HG03442 (cell line): ENCODE data around the gene FTMT.
"Not testable (repeated sequence)": the region's sequence is repeated elsewhere in the genome, so short reads cannot be mapped to it uniquely, and the experiment has no call there.

Source experiments
- ATAC-seq: cut with Tn5 transposase; IDR thresholded peaks from one replicate; pipeline ENCODE4 v1.9.1; 2021; ENCODE audit warnings: mild to moderate bottlenecking, moderate library complexity; ENCODE audit not compliant: unreplicated experiment

The FTMT gene

GRCh38 chr5:121851643-121852574 is at the start of gene FTMT:
Gene FTMT, plus strand, starts transcription at chr5:121851882. Its CDS starts 82 bp downstream, at chr5:121851964.
- no peak for ATAC-seq

GRCh38 chr5:121805251-121805650 is 46.4 kb upstream of the FTMT start:
- ATAC-seq = not testable (repeated sequence)

GRCh38 chr5:121805911-121806310 is 45.8 kb upstream of the FTMT start:
- no peak for ATAC-seq

- ATAC-seq = no peak
Measured at GRCh38 chr5:121816164-121816563, 35.5 kb upstream of the FTMT start.

- ATAC-seq = no peak
Measured at GRCh38 chr5:121819682-121820261, 31.9 kb upstream of the FTMT start.

- ATAC-seq = no peak
Measured at GRCh38 chr5:121833617-121834016, 18.1 kb upstream of the FTMT start.

- ATAC-seq = no peak
Measured at GRCh38 chr5:121834021-121834420, 17.7 kb upstream of the FTMT start.

GRCh38 chr5:121841892-121842291 is 9.8 kb upstream of the FTMT start:
- ATAC-seq = no peak

GRCh38 chr5:121850272-121850671 is 1.4 kb upstream of the FTMT start:
- ATAC-seq = no peak

GRCh38 chr5:121853850-121854249 is 2.2 kb downstream of the FTMT start:
- no peak for ATAC-seq

GRCh38 chr5:121862801-121863200 is 11.1 kb downstream of the FTMT start:
- no peak for ATAC-seq

GRCh38 chr5:121863753-121864285 is 12.1 kb downstream of the FTMT start:
- ATAC-seq = no peak

GRCh38 chr5:121867403-121867802 is 15.7 kb downstream of the FTMT start:
- no peak for ATAC-seq

- no peak for ATAC-seq
Measured at GRCh38 chr5:121870489-121870888, 18.8 kb downstream of the FTMT start.

- no peak for ATAC-seq
Measured at GRCh38 chr5:121872856-121873255, 21.2 kb downstream of the FTMT start.

- ATAC-seq = no peak
Measured at GRCh38 chr5:121873409-121873808, 21.7 kb downstream of the FTMT start.

GRCh38 chr5:121885630-121886029 is 33.9 kb downstream of the FTMT start:
- no peak for ATAC-seq

- ATAC-seq = no peak
Measured at GRCh38 chr5:121887727-121888126, 36.0 kb downstream of the FTMT start.

GRCh38 chr5:121890297-121890858 is 38.7 kb downstream of the FTMT start:
- ATAC-seq = no peak

GRCh38 chr5:121897341-121897740 is 45.7 kb downstream of the FTMT start:
- ATAC-seq = no peak

- no peak for ATAC-seq
Measured at GRCh38 chr5:121899346-121899745, 47.7 kb downstream of the FTMT start.
